ENCODE data around the gene OGA. TPM values are rescaled to one million over a fixed set of nuclear protein-coding genes. Genes with fewer than 3 reads are reported as not detected.

Gene OGA
- total and polyA plus RNA-seq, 9 of the 15 experiments (the other 6 are each of a cell fraction or from before 2014, with no cell fraction given), result 13.5 to 73.5 (median 59.5) TPM

DNA sequence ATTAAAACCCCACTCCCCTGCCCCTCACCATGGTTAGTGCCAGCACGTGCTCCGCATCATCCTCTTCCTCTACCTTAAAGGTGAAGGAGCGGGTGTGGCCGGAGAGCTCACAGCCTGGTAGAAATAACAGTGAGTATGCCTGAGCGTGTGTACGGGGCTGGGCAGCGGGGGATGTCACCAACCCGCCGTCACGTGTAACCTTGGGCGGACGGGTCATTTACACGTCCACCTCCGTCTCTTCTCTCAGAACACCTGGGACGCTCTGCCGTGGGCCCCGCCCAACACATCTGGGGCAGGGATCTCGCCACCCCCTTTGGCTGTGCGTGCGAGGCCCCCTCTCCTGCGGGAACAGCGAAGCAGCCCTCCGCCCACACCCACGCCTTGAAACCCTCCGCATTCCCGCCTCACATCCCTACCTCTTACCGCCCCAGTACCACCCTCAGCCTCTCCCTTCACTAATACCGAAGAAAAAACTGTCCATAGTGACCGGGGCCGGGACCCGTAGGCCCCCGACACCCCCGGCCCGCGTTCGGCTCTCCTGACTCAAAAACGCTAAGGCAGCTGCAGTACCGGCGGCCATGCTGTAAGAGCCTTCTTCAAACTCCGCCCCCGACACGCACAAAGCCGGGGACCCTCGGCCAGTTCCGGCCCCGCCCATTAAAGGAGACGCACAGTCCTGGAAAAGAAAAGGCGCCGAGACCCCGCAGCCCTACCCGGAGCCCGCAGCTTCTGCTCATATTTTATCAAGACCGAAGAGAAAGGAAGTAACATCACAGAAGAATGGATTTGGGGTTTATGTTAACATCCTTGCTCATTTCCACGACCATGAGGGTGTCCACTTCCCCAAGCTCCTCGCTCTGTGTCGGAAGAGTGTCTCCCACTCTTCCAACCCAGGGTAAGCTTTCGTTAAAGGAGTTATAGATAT lies 35.2 kb downstream of the OGA start, which contains the start of gene NPM3 (continued):
- TF ChIP-seq ELF1 (tag; IDR thresholded peaks at IDR 0.05), result peak; percentile 58
- TF ChIP-seq ZNF431 (CRISPR knock-in tag; IDR thresholded peaks at IDR 0.05), result no peak
- no peak for TF ChIP-seq MTA3 (IDR thresholded peaks at IDR 0.05; ENCODE audit: borderline replicate concordance)
- TF ChIP-seq, protein P1, sequence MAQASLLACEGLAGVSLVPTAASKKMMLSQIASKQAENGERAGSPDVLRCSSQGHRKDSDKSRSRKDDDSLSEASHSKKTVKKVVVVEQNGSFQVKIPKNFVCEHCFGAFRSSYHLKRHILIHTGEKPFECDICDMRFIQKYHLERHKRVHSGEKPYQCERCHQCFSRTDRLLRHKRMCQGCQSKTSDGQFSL (CRISPR knock-in tag; IDR thresholded peaks at IDR 0.05), result no peak
- TF ChIP-seq, protein P1 (tag; IDR thresholded peaks at IDR 0.05), result no peak
- TF ChIP-seq RFX1 (IDR thresholded peaks at IDR 0.05), result no peak
- no peak for TF ChIP-seq ASH1L (IDR thresholded peaks at IDR 0.05; ENCODE audit: borderline replicate concordance, low read depth, partially characterized antibody)
- TF ChIP-seq ZNF398 (CRISPR knock-in tag; IDR thresholded peaks at IDR 0.05), result no peak
- TF ChIP-seq, protein P2, sequence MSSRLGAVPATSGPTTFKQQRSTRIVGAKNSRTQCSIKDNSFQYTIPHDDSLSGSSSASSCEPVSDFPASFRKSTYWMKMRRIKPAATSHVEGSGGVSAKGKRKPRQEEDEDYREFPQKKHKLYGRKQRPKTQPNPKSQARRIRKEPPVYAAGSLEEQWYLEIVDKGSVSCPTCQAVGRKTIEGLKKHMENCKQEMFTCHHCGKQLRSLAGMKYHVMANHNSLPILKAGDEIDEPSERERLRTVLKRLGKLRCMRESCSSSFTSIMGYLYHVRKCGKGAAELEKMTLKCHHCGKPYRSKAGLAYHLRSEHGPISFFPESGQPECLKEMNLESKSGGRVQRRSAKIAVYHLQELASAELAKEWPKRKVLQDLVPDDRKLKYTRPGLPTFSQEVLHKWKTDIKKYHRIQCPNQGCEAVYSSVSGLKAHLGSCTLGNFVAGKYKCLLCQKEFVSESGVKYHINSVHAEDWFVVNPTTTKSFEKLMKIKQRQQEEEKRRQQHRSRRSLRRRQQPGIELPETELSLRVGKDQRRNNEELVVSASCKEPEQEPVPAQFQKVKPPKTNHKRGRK (tag; IDR thresholded peaks at IDR 0.05), result no peak
- TF ChIP-seq ZNF445 (CRISPR knock-in tag; IDR thresholded peaks at IDR 0.05; ENCODE audit: low read depth), result no peak
- TF ChIP-seq, protein P3, sequence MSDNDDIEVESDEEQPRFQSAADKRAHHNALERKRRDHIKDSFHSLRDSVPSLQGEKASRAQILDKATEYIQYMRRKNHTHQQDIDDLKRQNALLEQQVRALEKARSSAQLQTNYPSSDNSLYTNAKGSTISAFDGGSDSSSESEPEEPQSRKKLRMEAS (CRISPR knock-in tag; IDR thresholded peaks at IDR 0.05), result peak; percentile 65
- no peak for TF ChIP-seq ZNF830 (CRISPR knock-in tag; IDR thresholded peaks at IDR 0.05)
- no peak for TF ChIP-seq HDAC6 (IDR thresholded peaks at IDR 0.05; ENCODE audit: low read depth, low read length)
- no peak for TF ChIP-seq TCF7L2 (IDR thresholded peaks at IDR 0.05; ENCODE audit: low read depth, low read length)
- peak; percentile 97 for TF ChIP-seq SIN3B (IDR thresholded peaks at IDR 0.05; ENCODE audit: low read depth)
- peak; percentile 56 for TF ChIP-seq TBP (optimal IDR thresholded peaks at IDR 0.05; ENCODE audit: low read depth, low read length)
- TF ChIP-seq, protein P4, sequence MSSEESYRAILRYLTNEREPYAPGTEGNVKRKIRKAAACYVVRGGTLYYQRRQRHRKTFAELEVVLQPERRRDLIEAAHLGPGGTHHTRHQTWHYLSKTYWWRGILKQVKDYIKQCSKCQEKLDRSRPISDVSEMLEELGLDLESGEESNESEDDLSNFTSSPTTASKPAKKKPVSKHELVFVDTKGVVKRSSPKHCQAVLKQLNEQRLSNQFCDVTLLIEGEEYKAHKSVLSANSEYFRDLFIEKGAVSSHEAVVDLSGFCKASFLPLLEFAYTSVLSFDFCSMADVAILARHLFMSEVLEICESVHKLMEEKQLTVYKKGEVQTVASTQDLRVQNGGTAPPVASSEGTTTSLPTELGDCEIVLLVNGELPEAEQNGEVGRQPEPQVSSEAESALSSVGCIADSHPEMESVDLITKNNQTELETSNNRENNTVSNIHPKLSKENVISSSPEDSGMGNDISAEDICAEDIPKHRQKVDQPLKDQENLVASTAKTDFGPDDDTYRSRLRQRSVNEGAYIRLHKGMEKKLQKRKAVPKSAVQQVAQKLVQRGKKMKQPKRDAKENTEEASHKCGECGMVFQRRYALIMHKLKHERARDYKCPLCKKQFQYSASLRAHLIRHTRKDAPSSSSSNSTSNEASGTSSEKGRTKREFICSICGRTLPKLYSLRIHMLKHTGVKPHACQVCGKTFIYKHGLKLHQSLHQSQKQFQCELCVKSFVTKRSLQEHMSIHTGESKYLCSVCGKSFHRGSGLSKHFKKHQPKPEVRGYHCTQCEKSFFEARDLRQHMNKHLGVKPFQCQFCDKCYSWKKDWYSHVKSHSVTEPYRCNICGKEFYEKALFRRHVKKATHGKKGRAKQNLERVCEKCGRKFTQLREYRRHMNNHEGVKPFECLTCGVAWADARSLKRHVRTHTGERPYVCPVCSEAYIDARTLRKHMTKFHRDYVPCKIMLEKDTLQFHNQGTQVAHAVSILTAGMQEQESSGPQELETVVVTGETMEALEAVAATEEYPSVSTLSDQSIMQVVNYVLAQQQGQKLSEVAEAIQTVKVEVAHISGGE (CRISPR knock-in tag; IDR thresholded peaks at IDR 0.05), result no peak
- TF ChIP-seq SMARCB1 (IDR thresholded peaks at IDR 0.05; ENCODE audit: insufficient read length, low read depth), result no peak
- no peak for TF ChIP-seq SREBF2 (CRISPR knock-in tag; IDR thresholded peaks at IDR 0.05)

Measured in K562 (cell line).